HG03066 (cell line): Measurements from ENCODE around the gene LRRFIP1.
"Not testable (repeated sequence)": the region's sequence is repeated elsewhere in the genome, so short reads cannot be mapped to it uniquely, and the experiment has no call there.

Experiments used
- ATAC-seq: cut with Tn5 transposase; IDR thresholded peaks from one replicate; pipeline ENCODE4 v1.9.1; 2021; ENCODE audit warnings: low read depth; ENCODE audit not compliant: unreplicated experiment

The LRRFIP1 gene

GRCh38 chr2:237760506-237761502 lies 133.4 kb downstream of the LRRFIP1 start:
- ATAC-seq: no peak

GRCh38 chr2:237762291-237763182 lies 135.2 kb downstream of the LRRFIP1 start:
- not testable (repeated sequence) for ATAC-seq

GRCh38 chr2:237763812-237764211 lies 136.4 kb downstream of the LRRFIP1 start:
- no peak for ATAC-seq

GRCh38 chr2:237765122-237765521 lies 137.7 kb downstream of the LRRFIP1 start:
- not testable (repeated sequence) for ATAC-seq

GRCh38 chr2:237765875-237766274 lies 138.5 kb downstream of the LRRFIP1 start:
- ATAC-seq: no peak

- no peak for ATAC-seq
Observed at GRCh38 chr2:237766340-237766739, 139.0 kb downstream of the LRRFIP1 start.

- no peak for ATAC-seq
Observed at GRCh38 chr2:237772513-237772912, 145.1 kb downstream of the LRRFIP1 start.

- no peak for ATAC-seq
Observed at GRCh38 chr2:237773826-237774225, 146.4 kb downstream of the LRRFIP1 start.

GRCh38 chr2:237774811-237775553 lies 147.6 kb downstream of the LRRFIP1 start:
- peak; percentile 78 for ATAC-seq

- ATAC-seq: no peak
Observed at GRCh38 chr2:237779521-237779920, 152.1 kb downstream of the LRRFIP1 start.

GRCh38 chr2:237782181-237782580 lies 154.8 kb downstream of the LRRFIP1 start:
- ATAC-seq: no peak

GRCh38 chr2:237783678-237784077 lies 156.3 kb downstream of the LRRFIP1 start:
- ATAC-seq: not testable (repeated sequence)

- ATAC-seq: no peak
Observed at GRCh38 chr2:237786936-237787335, 159.5 kb downstream of the LRRFIP1 start.

GRCh38 chr2:237790353-237790752 lies 163.0 kb downstream of the LRRFIP1 start:
- ATAC-seq: no peak

- ATAC-seq: no peak
Observed at GRCh38 chr2:237791977-237792727, 164.8 kb downstream of the LRRFIP1 start.

GRCh38 chr2:237797253-237797652 lies 169.9 kb downstream of the LRRFIP1 start:
- no peak for ATAC-seq

- ATAC-seq: no peak
Observed at GRCh38 chr2:237798236-237799059, 171.1 kb downstream of the LRRFIP1 start, which contains the start of gene RBM44. TSS of gene RBM44 (plus strand) at chr2:237798779. CDS start at chr2:237813610, 14,831 bp downstream.

GRCh38 chr2:237799060-237799428 lies 171.7 kb downstream of the LRRFIP1 start:
- ATAC-seq: no peak

- ATAC-seq: no peak
Observed at GRCh38 chr2:237801466-237801865, 174.1 kb downstream of the LRRFIP1 start.
